Karpas-422 (cell line): Measurements from ENCODE around the gene PIK3R4. TPM values are rescaled to one million over a fixed set of nuclear protein-coding genes. Genes with fewer than 3 reads are reported as not detected.
A peak's percentile ranks its signal among the peaks of the same experiment; 100 is the strongest.

Experiments
- DNase-seq: peaks from one replicate; pipeline ENCODE4 v3.0.0-alpha.2; 2015
- H2AFZ ChIP-seq: fragments of 200-600 bp; sonication (generic); 2 replicates; pipeline ENCODE4 v1.6.1; 2014; ENCODE audit warnings: antibody characterized with exemption, low read length, mixed read lengths
- H3K27ac ChIP-seq: fragments of 200-600 bp; sonication (generic); 2 replicates; pipeline ENCODE4 v1.5.1; 2014; ENCODE audit warnings: mild to moderate bottlenecking, low read length, moderate library complexity
- H3K27me3 ChIP-seq: fragments of 200-600 bp; sonication (generic); 2 replicates; pipeline ENCODE4 v1.6.1; 2014; ENCODE audit warnings: low read length, mixed read lengths
- H3K36me3 ChIP-seq: fragments of 200-600 bp; sonication (generic); 2 replicates; pipeline ENCODE4 v1.6.1; 2014; ENCODE audit warnings: low read length, mixed read lengths; ENCODE audit not compliant: insufficient read depth
- H3K4me1 ChIP-seq: fragments of 200-600 bp; sonication (generic); 2 replicates; pipeline ENCODE4 v1.6.1; 2014; ENCODE audit warnings: mild to moderate bottlenecking, low read length, mixed read lengths
- H3K4me2 ChIP-seq: fragments of 200-600 bp; sonication (generic); 2 replicates; pipeline ENCODE4 v1.6.1; 2014; ENCODE audit warnings: low read length, low read depth, mild to moderate bottlenecking; ENCODE audit not compliant: poor library complexity, severe bottlenecking
- H3K4me3 ChIP-seq: fragments of 200-600 bp; sonication (generic); 2 replicates; pipeline ENCODE4 v1.5.1; 2014; ENCODE audit warnings: mild to moderate bottlenecking, antibody characterized with exemption, low read length, mixed read lengths
- H3K79me2 ChIP-seq: fragments of 200-600 bp; sonication (generic); 2 replicates; pipeline ENCODE4 v1.6.1; 2014; ENCODE audit warnings: mild to moderate bottlenecking, low read length, mixed read lengths
- H3K9ac ChIP-seq: fragments of 200-600 bp; sonication (generic); 2 replicates; pipeline ENCODE4 v1.6.0; 2014; ENCODE audit warnings: low read length
- H3K9me2 ChIP-seq: fragments of 200-600 bp; sonication (generic), shearing (Covaris generic); replicated peaks from 2 replicates; pipeline ENCODE4 v1.6.0; 2014; ENCODE audit warnings: mild to moderate bottlenecking, low read length, moderate library complexity; ENCODE audit not compliant: insufficient read depth
- H3K9me3 ChIP-seq: fragments of 300-700, 200-600 bp; sonication (generic); 2 replicates; pipeline ENCODE4 v1.6.1; 2014; ENCODE audit warnings: low read length, mixed read lengths
- H4K20me1 ChIP-seq: fragments of 200-600 bp; sonication (generic); 2 replicates; pipeline ENCODE4 v1.6.1; 2014; ENCODE audit warnings: mild to moderate bottlenecking, antibody characterized with exemption, low read length, low read depth; ENCODE audit not compliant: insufficient read depth
- total RNA-seq: library from RNA; depleted of rRNA; stranded (reverse); fragments of >200 nt; shearing (Covaris generic); gene quantifications from 2 replicates; pipeline ENCODE4 v1.2.3, GENCODE V29; 2014; ENCODE audit warnings: low replicate concordance

PIK3R4 gene
- total RNA-seq, 1 experiment from 2014 or later: 46.8 TPM

- no peaks in the 10 kb centered on the region for H4K20me1 ChIP-seq
- H3K27ac ChIP-seq: peak overlapping the region; percentile 52
- H2AFZ ChIP-seq: no peak overlapping the region
- H3K36me3 ChIP-seq: no peaks in the 10 kb centered on the region
- peaks cover 32% of the 10 kb centered on the region for H3K4me1 ChIP-seq
- peak overlapping the region; percentile 32; the same call in 1 of the 2 replicates for H3K4me3 ChIP-seq
- peak overlapping the region; percentile 60 for H3K4me2 ChIP-seq
- H3K9ac ChIP-seq: no peak overlapping the region
- peaks cover 18% of the 10 kb centered on the region for H3K79me2 ChIP-seq
- DNase-seq: no peak
- no peaks in the 10 kb centered on the region for H3K9me2 ChIP-seq
- H3K9me3 ChIP-seq: no peaks in the 10 kb centered on the region
- no peaks in the 10 kb centered on the region for H3K27me3 ChIP-seq
Measured at GRCh38 chr3:130757611-130758150, 11.1 kb upstream of the PIK3R4 start.

DNA sequence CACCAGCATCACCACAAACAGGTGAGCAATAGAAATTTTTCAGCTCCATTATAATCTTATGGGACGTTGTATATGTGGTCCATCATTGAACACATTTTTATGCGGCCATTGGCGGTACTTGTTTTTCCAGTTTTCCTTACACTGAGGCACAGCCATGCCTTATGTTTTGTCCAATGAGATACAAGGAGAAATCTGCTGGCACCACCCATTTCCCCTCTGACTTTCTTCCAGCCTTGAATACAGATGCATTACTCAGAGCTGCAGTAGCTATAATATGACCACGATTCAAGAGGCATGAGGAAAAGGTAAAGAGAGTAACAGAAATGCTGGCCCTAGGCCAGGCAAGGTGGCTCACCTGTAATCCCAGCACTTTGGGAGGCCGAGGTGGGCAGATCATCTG, 9.0 kb upstream of the PIK3R4 start:
- Histone ChIP-seq H3K9me2 (no peaks in the 10 kb centered on the region), H3K27me3 (no peaks in the 10 kb centered on the region), H3K9ac (no peak overlapping the region), H4K20me1 (no peaks in the 10 kb centered on the region), H3K27ac (no peak overlapping the region), H3K4me2 (no peak overlapping the region), H3K36me3 (no peaks in the 10 kb centered on the region), H3K4me1 (peaks cover 38% of the 10 kb centered on the region), H3K4me3 (no peak overlapping the region), H3K9me3 (no peaks in the 10 kb centered on the region), H3K79me2 (peaks cover 33% of the 10 kb centered on the region), H2AFZ (no peak overlapping the region)
- no peak for DNase-seq

DNA sequence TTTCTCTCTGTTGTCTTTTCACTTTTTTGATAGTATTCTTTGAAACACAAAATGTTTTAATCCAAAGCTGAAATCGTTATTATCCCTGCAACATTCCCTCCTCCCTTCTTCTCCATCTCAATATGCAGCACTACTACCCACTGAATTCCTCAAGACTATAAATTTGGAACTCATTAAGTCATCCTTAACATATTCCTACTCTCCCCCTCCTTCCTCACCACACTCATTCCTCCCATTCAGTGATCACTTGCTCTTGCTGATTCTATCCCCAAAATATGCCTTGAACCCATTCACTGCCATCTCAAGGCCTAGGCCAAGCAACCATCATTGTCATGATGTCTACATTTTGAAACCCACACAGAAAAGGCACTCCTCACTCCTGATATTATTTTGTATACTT, 2.4 kb upstream of the PIK3R4 start:
- Histone ChIP-seq H3K9me3 (no peaks in the 10 kb centered on the region), H3K27me3 (no peaks in the 10 kb centered on the region), H3K4me1 (peaks cover 55% of the 10 kb centered on the region), H3K4me2 (peak overlapping the region; percentile 98), H3K9ac (peak overlapping the region; percentile 73), H2AFZ (no peak overlapping the region), H3K9me2 (no peaks in the 10 kb centered on the region), H4K20me1 (no peaks in the 10 kb centered on the region), H3K4me3 (peak overlapping the region; percentile 92), H3K36me3 (peaks cover 6% of the 10 kb centered on the region; the same call in 1 of the 2 replicates), H3K27ac (peak overlapping the region; percentile 62; the same call in 1 of the 2 replicates), H3K79me2 (peaks cover 79% of the 10 kb centered on the region)
- DNase-seq: no peak

- Histone ChIP-seq H3K27me3 (no peaks in the 10 kb centered on the region), H3K9me2 (no peaks in the 10 kb centered on the region), H3K4me1 (peaks cover 61% of the 10 kb centered on the region), H4K20me1 (no peaks in the 10 kb centered on the region), H3K4me2 (peak overlapping the region; percentile 98), H3K4me3 (peak overlapping the region; percentile 92), H2AFZ (no peak overlapping the region), H3K9ac (peak overlapping the region; percentile 73), H3K27ac (peak overlapping the region; percentile 62; the same call in 1 of the 2 replicates), H3K36me3 (peaks cover 11% of the 10 kb centered on the region), H3K9me3 (no peaks in the 10 kb centered on the region), H3K79me2 (peaks cover 83% of the 10 kb centered on the region)
- DNase-seq: no peak
Measured at GRCh38 chr3:130748467-130748861, 1.8 kb upstream of the PIK3R4 start.

DNA sequence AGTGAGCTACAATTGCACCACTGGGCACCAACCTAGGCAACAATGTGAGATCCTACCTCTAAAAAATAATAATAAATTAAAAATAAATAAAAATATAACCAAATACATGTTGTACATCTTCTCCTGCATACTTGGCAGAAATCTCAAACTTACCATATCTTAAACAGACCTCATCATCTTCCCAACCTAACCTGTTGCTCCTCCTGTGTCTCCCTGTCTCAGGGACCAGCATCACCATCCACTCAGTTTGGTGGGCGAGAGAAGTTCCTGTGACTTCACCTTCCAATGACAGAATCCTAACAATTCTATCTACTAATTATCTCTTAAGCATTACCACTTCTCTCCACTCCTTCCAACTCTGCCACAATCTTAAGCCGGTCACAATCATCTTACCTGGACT, 3.3 kb downstream of the PIK3R4 start:
- DNase-seq: no peak
- peaks cover 38% of the 10 kb centered on the region for H3K4me1 ChIP-seq
- no peaks in the 10 kb centered on the region for H3K9me2 ChIP-seq
- H3K9me3 ChIP-seq: no peaks in the 10 kb centered on the region
- no peaks in the 10 kb centered on the region for H3K27me3 ChIP-seq
- no peak overlapping the region for H3K9ac ChIP-seq
- no peaks in the 10 kb centered on the region for H4K20me1 ChIP-seq
- no peak overlapping the region for H3K27ac ChIP-seq
- no peak overlapping the region for H3K4me3 ChIP-seq
- peaks cover 86% of the 10 kb centered on the region for H3K79me2 ChIP-seq
- peaks cover 36% of the 10 kb centered on the region for H3K36me3 ChIP-seq
- no peak overlapping the region for H3K4me2 ChIP-seq
- no peak overlapping the region for H2AFZ ChIP-seq

DNA sequence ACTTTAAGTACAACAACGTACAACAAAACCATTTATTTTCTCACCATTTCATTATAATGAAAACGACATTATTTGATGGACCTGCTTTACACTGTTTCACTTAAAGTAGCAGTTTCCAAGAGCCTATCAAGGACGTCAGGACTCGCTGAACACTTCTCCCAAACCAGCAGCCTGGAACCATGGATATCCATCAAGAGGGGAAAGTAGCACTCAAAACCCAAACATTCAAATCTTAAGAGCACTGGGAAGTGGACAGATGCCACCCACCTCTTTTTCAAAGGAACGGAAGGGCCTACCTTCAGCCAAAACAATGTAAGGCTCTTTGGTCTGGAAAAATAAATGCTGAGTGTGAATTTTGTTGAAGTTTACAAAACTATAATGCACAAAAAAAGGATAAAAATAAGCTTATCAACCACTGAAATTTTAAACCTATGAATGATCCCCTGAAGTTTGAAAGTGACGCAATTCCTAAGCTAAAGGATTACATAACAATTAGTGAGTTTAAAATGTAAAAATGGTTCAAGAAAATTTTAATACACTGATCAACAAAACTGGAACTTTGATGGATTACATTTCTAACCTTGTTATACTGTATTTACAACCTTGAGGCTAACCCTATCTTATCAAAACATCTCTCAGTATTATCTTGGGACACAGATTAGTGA, 4.6 kb downstream of the PIK3R4 start:
- H3K27me3 ChIP-seq: no peaks in the 10 kb centered on the region
- no peak overlapping the region for H3K9ac ChIP-seq
- peaks cover 94% of the 10 kb centered on the region for H3K79me2 ChIP-seq
- H3K4me3 ChIP-seq: no peak overlapping the region
- H3K36me3 ChIP-seq: peaks cover 45% of the 10 kb centered on the region
- H4K20me1 ChIP-seq: no peaks in the 10 kb centered on the region
- H2AFZ ChIP-seq: no peak overlapping the region
- H3K4me2 ChIP-seq: peak overlapping the region; percentile 36
- H3K4me1 ChIP-seq: peaks cover 36% of the 10 kb centered on the region
- no peak overlapping the region for H3K27ac ChIP-seq
- no peaks in the 10 kb centered on the region for H3K9me3 ChIP-seq
- no peak for DNase-seq
- H3K9me2 ChIP-seq: no peaks in the 10 kb centered on the region

DNA sequence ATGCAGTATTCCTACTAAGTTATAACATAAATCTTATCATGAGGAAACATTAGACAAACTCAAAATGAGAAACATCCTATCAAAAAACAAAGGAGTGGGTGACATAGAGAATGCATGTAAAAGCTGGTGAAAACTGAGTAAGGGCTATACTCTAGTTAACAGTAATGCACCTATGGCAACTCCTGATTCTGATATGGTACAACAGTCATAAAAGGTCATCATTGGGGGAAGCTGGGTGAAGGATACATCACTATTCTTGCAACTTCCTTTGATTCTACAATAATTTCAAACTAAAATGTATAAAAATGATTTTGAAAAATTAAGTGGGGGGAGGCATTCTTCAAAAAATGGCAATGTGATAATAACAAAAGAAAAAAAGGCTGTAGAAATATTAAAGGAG, 6.8 kb downstream of the PIK3R4 start:
- Histone ChIP-seq H3K27me3 (no peaks in the 10 kb centered on the region), H3K36me3 (peaks cover 59% of the 10 kb centered on the region), H3K9me2 (no peaks in the 10 kb centered on the region), H3K9me3 (no peaks in the 10 kb centered on the region), H3K79me2 (peaks cover 95% of the 10 kb centered on the region), H3K4me1 (peaks cover 20% of the 10 kb centered on the region), H2AFZ (no peak overlapping the region), H3K27ac (no peak overlapping the region), H3K4me3 (no peak overlapping the region), H4K20me1 (no peaks in the 10 kb centered on the region), H3K4me2 (no peak overlapping the region), H3K9ac (no peak overlapping the region)
- DNase-seq: no peak

GRCh38 chr3:130738241-130738640, 8.4 kb downstream of the PIK3R4 start:
- H4K20me1 ChIP-seq: no peaks in the 10 kb centered on the region
- H3K4me2 ChIP-seq: no peak overlapping the region
- H3K27ac ChIP-seq: no peak overlapping the region
- no peak overlapping the region for H2AFZ ChIP-seq
- H3K79me2 ChIP-seq: peaks cover 92% of the 10 kb centered on the region
- no peaks in the 10 kb centered on the region for H3K9me2 ChIP-seq
- DNase-seq: no peak
- H3K9ac ChIP-seq: no peak overlapping the region
- H3K9me3 ChIP-seq: no peaks in the 10 kb centered on the region
- peaks cover 5% of the 10 kb centered on the region for H3K4me1 ChIP-seq
- no peaks in the 10 kb centered on the region for H3K27me3 ChIP-seq
- H3K36me3 ChIP-seq: peaks cover 61% of the 10 kb centered on the region
- no peak overlapping the region for H3K4me3 ChIP-seq
